H1 (cell line): Measurements from ENCODE around the gene CHAT. TPM values are rescaled to one million over a fixed set of nuclear protein-coding genes. Genes with fewer than 3 reads are reported as not detected.

Experiments used
- CTCF ChIA-PET: fragments of 300-600 bp; sonication (Branson Sonifier 250); formaldehyde crosslinking; loops from one replicate; lab custom pipeline; 2021; ENCODE audit not compliant: partially characterized antibody; lab: Charles Lee
- POLR2A ChIA-PET: fragments of 300-600 bp; sonication (Branson Sonifier 250); formaldehyde crosslinking; loops from one replicate; lab custom pipeline; 2021; ENCODE audit warnings: inconsistent platforms; ENCODE audit not compliant: partially characterized antibody; lab: Charles Lee
- DNase-seq, 2 experiments: peaks; one replicate each; pipeline versions ENCODE4 v3.0.0 to v3.0.0-alpha.2; 2010 to 2022; ENCODE audit warnings: low spot score in 2 of 2, low read depth in 1 of 2, mixed read lengths in 1 of 2
- FAIRE-seq: peaks from 2 replicates; lab custom pipeline; 2011; peaks lifted over from hg19 to GRCh38; lab: Jason Lieb, UNC
- H2AFZ ChIP-seq: 2 replicates; pipeline ENCODE4 v1.8.1; 2012; ENCODE audit warnings: low read length, inconsistent platforms
- H2AK5ac ChIP-seq: 2 replicates; pipeline ENCODE4 v1.6.1; 2013; ENCODE audit warnings: low read depth, low read length
- H2BK120ac ChIP-seq: replicated peaks from 2 replicates; pipeline ENCODE3; 2013; ENCODE audit warnings: low read depth, low read length, inconsistent platforms
- H2BK12ac ChIP-seq: 2 replicates; pipeline ENCODE4 v1.6.1; 2013; ENCODE audit warnings: low read depth, low read length
- H2BK15ac ChIP-seq: 2 replicates; pipeline ENCODE4 v1.6.1; 2013; ENCODE audit warnings: low read length
- H2BK20ac ChIP-seq: 2 replicates; pipeline ENCODE4 v1.6.1; 2013; ENCODE audit warnings: low read length
- H2BK5ac ChIP-seq: 2 replicates; pipeline ENCODE4 v1.6.1; 2013; ENCODE audit warnings: low read depth, low read length
- H3K14ac ChIP-seq: 2 replicates; pipeline ENCODE4 v1.6.1; 2013; ENCODE audit warnings: inconsistent platforms; ENCODE audit not compliant: insufficient read length
- H3K18ac ChIP-seq: 2 replicates; pipeline ENCODE4 v1.6.1; 2013; ENCODE audit warnings: low read length; ENCODE audit errors: extremely low read depth
- H3K23ac ChIP-seq: 2 replicates; pipeline ENCODE4 v1.6.1; 2013; ENCODE audit warnings: inconsistent platforms; ENCODE audit not compliant: insufficient read length
- H3K23me2 ChIP-seq: 2 replicates; pipeline ENCODE4 v1.6.1; 2013; ENCODE audit warnings: low read depth, low read length
- H3K27ac ChIP-seq: 2 replicates; pipeline ENCODE4 v1.6.1; 2011; ENCODE audit warnings: low read depth, low read length, inconsistent platforms
- H3K27me3 ChIP-seq, 4 experiments: replicated peaks in 1 of 4; 1 replicate in 1 of 4; 2 replicates in 3 of 4; pipeline versions ENCODE4 v1.6.1 to v1.8.1; 2011 to 2013; ENCODE audit warnings: low read length in 3 of 4, mild to moderate bottlenecking in 3 of 4, inconsistent platforms in 2 of 4, mixed read lengths in 2 of 4, moderate library complexity in 1 of 4; ENCODE audit not compliant: control insufficient read depth in 3 of 4, insufficient read depth in 3 of 4; ENCODE audit errors: extremely low read depth in 1 of 4
- H3K36me3 ChIP-seq, 4 experiments: 2 replicates each; pipeline versions ENCODE4 v1.6.1 to v1.8.1; 2011 to 2013; ENCODE audit warnings: mild to moderate bottlenecking in 4 of 4, low read length in 3 of 4, moderate library complexity in 2 of 4, control low read depth in 1 of 4, inconsistent platforms in 1 of 4; ENCODE audit not compliant: insufficient read depth in 4 of 4, control insufficient read depth in 2 of 4
- H3K4ac ChIP-seq: replicated peaks from 2 replicates; pipeline ENCODE3; 2013; ENCODE audit warnings: low read length, low read depth, mixed read lengths, inconsistent platforms; ENCODE audit not compliant: insufficient read length
- H3K4me1 ChIP-seq, 4 experiments: replicated peaks in 1 of 4; 1 replicate in 1 of 4; 2 replicates in 3 of 4; pipeline versions ENCODE4 v1.6.1 to v1.8.1; 2011 to 2013; ENCODE audit warnings: low read length in 3 of 4, inconsistent platforms in 2 of 4, mixed read lengths in 1 of 4; ENCODE audit not compliant: insufficient read depth in 4 of 4, control insufficient read depth in 3 of 4
- H3K4me2 ChIP-seq, 2 experiments: 2 replicates each; pipeline versions ENCODE4 v1.6.1 to v1.8.1; 2011 to 2013; ENCODE audit warnings: low read depth in 2 of 2, low read length in 2 of 2, control low read depth in 1 of 2, inconsistent platforms in 1 of 2, mild to moderate bottlenecking in 1 of 2; ENCODE audit not compliant: insufficient read depth in 1 of 2
- H3K4me3 ChIP-seq, 4 experiments: fragments of 200-600, 300-600 bp in 1 of 4; sonication (generic), shearing (Covaris generic), sonication (Bioruptor Twin) in 1 of 4; 2 replicates each; pipeline versions ENCODE4 v1.5.1 to v1.8.1; 2011 to 2016; ENCODE audit warnings: low read length in 4 of 4, low read depth in 3 of 4, control low read depth in 2 of 4, inconsistent platforms in 2 of 4, mild to moderate bottlenecking in 2 of 4, mixed read lengths in 1 of 4, moderate library complexity in 1 of 4; ENCODE audit not compliant: insufficient read depth in 2 of 4; ENCODE audit errors: extremely low read depth in 1 of 4
- H3K56ac ChIP-seq: replicated peaks from 2 replicates; pipeline ENCODE3; 2013; ENCODE audit warnings: low read depth, mild to moderate bottlenecking, mixed read lengths, low read length, inconsistent platforms; ENCODE audit not compliant: insufficient read length
- H3K79me1 ChIP-seq: 2 replicates; pipeline ENCODE4 v1.6.1; 2013; ENCODE audit warnings: low read depth, low read length, control low read depth
- H3K79me2 ChIP-seq, 2 experiments: 2 replicates each; pipeline versions ENCODE4 v1.6.1 to v1.8.1; 2012 to 2013; ENCODE audit warnings: low read length in 2 of 2, mild to moderate bottlenecking in 2 of 2, inconsistent platforms in 1 of 2; ENCODE audit not compliant: insufficient read depth in 2 of 2, control insufficient read depth in 1 of 2
- H3K9ac ChIP-seq, 4 experiments: replicated peaks in 1 of 4; 1 replicate in 1 of 4; 2 replicates in 3 of 4; pipeline versions ENCODE4 v1.6.1 to v1.8.1; 2011 to 2013; ENCODE audit warnings: low read depth in 3 of 4, low read length in 3 of 4, control low read depth in 2 of 4, mild to moderate bottlenecking in 2 of 4, moderate library complexity in 2 of 4, inconsistent platforms in 1 of 4; ENCODE audit errors: extremely low read depth in 1 of 4
- H3K9me3 ChIP-seq, 2 experiments: 2 replicates each; pipeline versions ENCODE4 v1.6.1 to v1.8.1; 2012 to 2013; ENCODE audit warnings: mild to moderate bottlenecking in 2 of 2, moderate library complexity in 2 of 2, control low read depth in 1 of 2, inconsistent platforms in 1 of 2, low read depth in 1 of 2, low read length in 1 of 2, mixed read lengths in 1 of 2; ENCODE audit not compliant: insufficient read depth in 2 of 2
- H4K20me1 ChIP-seq, 2 experiments: replicated peaks in 1 of 2; 2 replicates each; pipeline versions ENCODE3 to v1.8.1; 2011 to 2013; ENCODE audit warnings: inconsistent platforms in 2 of 2, low read length in 2 of 2, mild to moderate bottlenecking in 1 of 2; ENCODE audit not compliant: insufficient read depth in 2 of 2, control insufficient read depth in 1 of 2
- H4K5ac ChIP-seq: 2 replicates; pipeline ENCODE4 v1.6.1; 2013; ENCODE audit warnings: low read length, low read depth, mixed read lengths, inconsistent platforms; ENCODE audit not compliant: insufficient read length
- H4K8ac ChIP-seq: 2 replicates; pipeline ENCODE4 v1.8.0; 2013; ENCODE audit warnings: mild to moderate bottlenecking, moderate library complexity, low read length, inconsistent platforms; ENCODE audit not compliant: insufficient read depth; ENCODE audit errors: extremely low read depth
- H4K91ac ChIP-seq: replicated peaks from 2 replicates; pipeline ENCODE3; 2013; ENCODE audit warnings: low read length, mixed read lengths, inconsistent platforms; ENCODE audit not compliant: insufficient read length
- BRCA1 ChIP-seq: IDR thresholded peaks from 2 replicates; pipeline ENCODE4 v1.6.1; 2012; ENCODE audit warnings: low read depth, low read length, improper control_type of control experiment
- PHF8 ChIP-seq: fragments of 200-600 bp; sonication (generic); conservative IDR thresholded peaks from 2 replicates; pipeline ENCODE4 v1.7.1; 2012; ENCODE audit warnings: low read depth, mild to moderate bottlenecking, inconsistent platforms, low read length, moderate library complexity
- RXRA ChIP-seq: IDR thresholded peaks from 2 replicates; pipeline ENCODE4 v1.6.1; 2011; ENCODE audit warnings: low read depth, mild to moderate bottlenecking, low read length, moderate library complexity; ENCODE audit not compliant: insufficient read depth
- SIN3A ChIP-seq, 2 experiments: IDR thresholded peaks in 1 of 2; conservative IDR thresholded peaks in 1 of 2; 2 replicates each; pipeline ENCODE4 v1.6.1; 2011 to 2012; ENCODE audit warnings: low read length in 2 of 2, improper control_type of control experiment in 1 of 2, low read depth in 1 of 2, mild to moderate bottlenecking in 1 of 2
- SUZ12 ChIP-seq: fragments of 200-600 bp; sonication (generic); IDR thresholded peaks from 2 replicates; pipeline ENCODE4 v1.6.1; 2012; ENCODE audit warnings: mild to moderate bottlenecking, inconsistent platforms, low read length, moderate library complexity, mixed read lengths
- YY1 ChIP-seq: IDR thresholded peaks from 2 replicates; pipeline ENCODE4 v1.6.1; 2011; ENCODE audit warnings: low read depth, mild to moderate bottlenecking, low read length
- WGBS, 2 experiments: shearing (Covaris generic) in 1 of 2; methylation state at CpG; one replicate each; pipeline versions ENCODE4 v1.1.6 to v1.1.7; 2013 to 2015; ENCODE audit warnings: low lambda C conversion rate in 2 of 2, mixed read lengths in 2 of 2, inconsistent platforms in 1 of 2, low coverage in 1 of 2, missing lambda C conversion rate in 1 of 2; ENCODE audit not compliant: insufficient replicate concordance in 2 of 2, insufficient coverage in 1 of 2, insufficient read length in 1 of 2; ENCODE audit errors: extremely low coverage in 1 of 2, missing lambda C conversion rate in 1 of 2; 5-methylcytosine and 5-hydroxymethylcytosine counted together
- polyA plus RNA-seq, 7 experiments: library from polyadenylated mRNA; depleted of rRNA in 3 of 7; stranded (reverse) in 5 of 7; unstranded in 2 of 7; fragments of >200 nt in 5 of 7; fragments of 200-250 nt in 2 of 7; gene quantifications; 1 replicate in 5 of 7; 2 replicates in 1 of 7; 4 replicates in 1 of 7; pipeline versions ENCODE4 v1.2.1 to v1.2.3, GENCODE V29; 2011 to 2013; ENCODE audit warnings: missing spikeins in 2 of 7, mixed read lengths in 2 of 7
- total RNA-seq: library from RNA; stranded (reverse); fragmentation: NEBNext Ultra II Directional; extraction: Animal tissue kit (Norgen Biotek cat#: 25700); gene quantifications from 2 replicates; pipeline ENCODE4 v1.2.1, GENCODE V29; 2021

CHAT gene
- total and polyA plus RNA-seq, 2 of the 8 experiments (the other 6 are each of a cell fraction or from before 2014, with no cell fraction given) = not detected

- H2AFZ ChIP-seq = no peak overlapping the region
- no peak overlapping the region for H3K4me3 ChIP-seq
- peaks cover 8% of the 10 kb centered on the region; the same call in 1 of the 2 replicates for H3K23me2 ChIP-seq
- H2AK5ac ChIP-seq = no peak overlapping the region
- H4K91ac ChIP-seq = no peak overlapping the region
- POLR2A ChIA-PET = no interaction called here
- H3K79me2 ChIP-seq = no peaks in the 10 kb centered on the region
- no peak overlapping the region for H3K9ac ChIP-seq
- no peak overlapping the region for H2BK20ac ChIP-seq
- no peak overlapping the region for H2BK15ac ChIP-seq
- no peak overlapping the region for H2BK120ac ChIP-seq
- no peak overlapping the region for H3K4ac ChIP-seq
- no peak for TF ChIP-seq YY1
- no peak for TF ChIP-seq SIN3A (conservative IDR thresholded peaks at IDR 0.05 in 1 of 2, IDR thresholded peaks at IDR 0.05 in 1 of 2; ENCODE audit: low read depth in 1 of 2, low read length in 2 of 2)
- no peak for TF ChIP-seq PHF8
- no peak for TF ChIP-seq BRCA1
- no peak for TF ChIP-seq RXRA
- 0 out of 2 replicates have a peak, but pooled peaks have one; percentile 27 for TF ChIP-seq SUZ12
- no peak overlapping the region for H3K18ac ChIP-seq
- no peak overlapping the region for H2BK12ac ChIP-seq
- H3K14ac ChIP-seq = no peak overlapping the region
- H3K23ac ChIP-seq = no peak overlapping the region
- CTCF ChIA-PET = interaction anchor here (0.7 to 5.0 kb wide), 4 partner anchors 10 to 96 kb away, joined by 3 to 32 read pairs (median 4); no protein-coding TSS in a partner anchor
- no peak for DNase-seq
- H4K5ac ChIP-seq = no peak overlapping the region
- H3K56ac ChIP-seq = no peak overlapping the region
- H3K36me3 ChIP-seq = peaks cover 0 to 3% (median 0%) of the 10 kb centered on the region in 4 experiments; a peak in 1 of 8 replicates
- peaks cover 17 to 32% of the 10 kb centered on the region in 2 experiments for H4K20me1 ChIP-seq
- H3K4me1 ChIP-seq = peaks cover 0 to 32% (median 22%) of the 10 kb centered on the region in 4 experiments; a peak in 6 of 7 replicates
- H2BK5ac ChIP-seq = no peak overlapping the region
- WGBS, 2 experiments = 80% methylated on average over 5 of the region's 5 CpGs; no CpG with 5 or more reads in 1 of the 2 experiments
- H3K27ac ChIP-seq = no peak overlapping the region
- H4K8ac ChIP-seq = no peak overlapping the region; the same call in 1 of the 2 replicates
- FAIRE-seq = no peak
- H3K9me3 ChIP-seq = no peaks in the 10 kb centered on the region; a peak in 1 of 4 replicates
- H3K27me3 ChIP-seq = peaks cover 56 to 74% (median 72%) of the 10 kb centered on the region in 4 experiments
- H3K4me2 ChIP-seq = no peak overlapping the region
- no peaks in the 10 kb centered on the region for H3K79me1 ChIP-seq
Observed at GRCh38 chr10:49615721-49616120, 1.9 kb downstream of the CHAT start.
